ENCODE results near the gene ZDHHC8.

Gene ZDHHC8

DNA sequence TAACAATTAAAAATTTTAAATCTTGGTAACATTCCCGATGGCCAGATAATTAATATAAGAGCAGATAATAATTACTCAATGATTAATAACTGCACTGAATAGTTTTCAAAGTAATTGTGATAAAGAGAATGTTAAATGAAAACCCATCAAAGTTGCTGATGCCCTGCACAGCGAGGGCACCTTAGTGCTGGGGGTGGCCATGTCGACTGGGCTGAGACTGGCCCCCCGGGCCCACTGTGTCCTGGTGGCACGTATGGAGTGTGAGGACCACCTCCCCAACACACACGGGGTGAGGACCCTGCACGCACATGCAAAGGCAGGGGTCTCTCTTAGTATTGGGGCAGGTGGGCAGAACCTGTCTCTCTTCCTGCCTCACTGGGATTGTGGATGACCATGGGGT is 34.3 kb downstream of the ZDHHC8 start:
- no peak for DNase-seq

GRCh38 chr22:20166703-20167102 is 35.1 kb downstream of the ZDHHC8 start:
- DNase-seq: no peak

DNA sequence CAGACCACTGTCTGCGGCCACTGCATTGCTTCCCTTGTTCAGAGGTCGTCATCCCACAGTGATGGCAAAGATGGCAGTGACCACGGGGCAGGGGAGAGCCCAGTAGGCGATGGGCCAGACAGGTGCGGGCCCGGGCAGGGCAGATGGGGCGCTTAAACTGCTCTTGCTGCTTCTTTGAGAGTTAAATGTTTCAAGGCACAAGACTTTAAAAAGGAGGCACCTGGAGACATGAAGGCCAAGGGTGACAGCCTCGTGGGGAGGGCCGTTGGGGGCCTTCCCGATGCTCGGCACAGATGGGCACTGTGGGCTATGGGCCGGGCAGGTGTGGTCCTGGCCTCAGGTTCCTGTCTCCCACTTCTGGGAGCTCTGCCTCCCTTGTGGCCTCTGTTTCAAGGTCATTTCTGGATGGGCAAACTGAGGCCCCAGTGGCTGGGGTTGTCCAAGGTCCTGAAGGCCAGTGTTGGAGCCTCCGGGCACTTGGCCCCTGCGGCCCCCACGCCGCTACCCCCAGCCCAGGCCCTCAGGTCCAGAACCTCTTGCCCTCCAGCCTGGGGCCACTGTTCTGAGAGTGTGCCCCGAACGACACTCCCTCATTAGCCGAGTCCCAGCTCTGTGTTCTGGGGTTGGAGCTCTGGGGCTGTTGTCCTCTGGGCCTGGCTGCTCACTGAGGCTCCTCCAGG is 36.2 kb downstream of the ZDHHC8 start:
- DNase-seq: no peak

DNA sequence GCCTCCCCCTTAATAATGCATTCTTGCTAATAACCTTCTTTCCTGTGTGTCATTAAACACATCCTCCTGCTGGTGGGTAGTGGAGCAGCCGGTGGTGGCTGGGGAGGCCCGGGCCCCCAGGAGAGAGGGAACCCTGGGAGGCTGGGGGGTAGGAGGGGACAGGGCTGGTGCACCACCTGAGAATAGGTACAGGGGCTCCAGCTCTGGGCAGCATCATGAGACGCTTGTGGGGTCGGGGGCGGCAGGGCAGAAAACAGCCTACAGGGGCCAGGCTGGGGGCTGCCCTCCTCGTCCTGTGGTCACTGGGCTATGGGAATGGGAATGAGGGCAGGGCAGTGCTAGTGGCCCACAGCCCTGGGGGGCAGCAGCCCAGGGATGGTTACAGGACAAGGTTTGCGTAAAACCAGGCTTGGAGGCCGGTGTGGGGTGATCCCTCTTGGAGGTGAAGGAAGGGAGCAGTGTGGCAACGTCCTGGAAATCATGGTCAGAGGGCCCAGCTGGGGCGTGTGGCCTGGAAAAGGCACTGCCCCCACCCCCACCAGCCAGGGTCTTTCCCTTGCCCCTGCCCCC is 37.7 kb downstream of the ZDHHC8 start:
- no peak for DNase-seq

- DNase-seq: no peak
Measured at GRCh38 chr22:20170170-20170569, 38.6 kb downstream of the ZDHHC8 start.

GRCh38 chr22:20171288-20172140 is 39.9 kb downstream of the ZDHHC8 start:
- DNase-seq: no peak

DNA sequence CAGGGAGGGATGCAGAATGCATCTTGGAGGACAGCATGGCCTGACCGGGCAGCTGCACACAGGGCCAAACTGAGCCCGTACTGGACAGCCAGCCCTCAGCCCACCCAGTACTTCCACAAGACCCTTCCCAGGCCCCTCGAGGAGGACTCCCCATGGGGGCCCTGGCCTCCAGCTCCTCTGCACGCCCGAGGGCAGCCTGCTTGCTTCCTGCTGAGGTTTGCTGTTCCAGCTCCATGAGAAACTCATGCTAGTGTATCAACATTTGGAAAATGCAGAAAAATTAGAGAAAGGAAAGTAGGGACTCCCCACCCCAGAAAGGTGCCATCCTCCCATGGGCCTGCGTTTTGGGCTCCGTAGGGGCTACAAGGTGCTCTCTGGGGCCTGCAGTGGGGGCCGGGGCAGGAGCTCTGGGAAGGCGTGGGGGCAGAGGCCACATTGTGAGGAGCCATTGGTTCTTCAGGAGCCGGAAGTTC is 40.6 kb downstream of the ZDHHC8 start:
- DNase-seq: no peak

GRCh38 chr22:20173246-20173645 is 41.6 kb downstream of the ZDHHC8 start:
- no peak for DNase-seq

DNA sequence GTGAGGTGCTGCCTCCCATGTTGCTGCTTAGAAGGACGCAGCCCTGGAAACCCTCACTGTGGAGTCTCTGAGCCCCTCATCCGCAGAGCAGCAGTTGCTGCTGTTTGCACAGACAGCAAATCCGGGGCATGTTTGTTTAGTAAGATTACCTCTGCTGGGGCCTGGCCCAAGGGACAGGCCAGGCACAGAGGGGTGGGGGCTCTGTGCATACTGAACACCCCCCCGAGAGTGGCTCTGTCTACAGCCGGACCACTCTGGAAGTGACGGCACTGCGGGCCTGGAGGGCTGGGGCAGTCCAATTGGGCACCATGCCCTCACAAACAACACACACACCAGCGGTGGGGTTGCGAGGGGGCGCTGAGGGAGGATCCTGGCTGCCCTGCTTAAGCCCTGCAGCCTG is 42.2 kb downstream of the ZDHHC8 start:
- no peak for DNase-seq

DNA sequence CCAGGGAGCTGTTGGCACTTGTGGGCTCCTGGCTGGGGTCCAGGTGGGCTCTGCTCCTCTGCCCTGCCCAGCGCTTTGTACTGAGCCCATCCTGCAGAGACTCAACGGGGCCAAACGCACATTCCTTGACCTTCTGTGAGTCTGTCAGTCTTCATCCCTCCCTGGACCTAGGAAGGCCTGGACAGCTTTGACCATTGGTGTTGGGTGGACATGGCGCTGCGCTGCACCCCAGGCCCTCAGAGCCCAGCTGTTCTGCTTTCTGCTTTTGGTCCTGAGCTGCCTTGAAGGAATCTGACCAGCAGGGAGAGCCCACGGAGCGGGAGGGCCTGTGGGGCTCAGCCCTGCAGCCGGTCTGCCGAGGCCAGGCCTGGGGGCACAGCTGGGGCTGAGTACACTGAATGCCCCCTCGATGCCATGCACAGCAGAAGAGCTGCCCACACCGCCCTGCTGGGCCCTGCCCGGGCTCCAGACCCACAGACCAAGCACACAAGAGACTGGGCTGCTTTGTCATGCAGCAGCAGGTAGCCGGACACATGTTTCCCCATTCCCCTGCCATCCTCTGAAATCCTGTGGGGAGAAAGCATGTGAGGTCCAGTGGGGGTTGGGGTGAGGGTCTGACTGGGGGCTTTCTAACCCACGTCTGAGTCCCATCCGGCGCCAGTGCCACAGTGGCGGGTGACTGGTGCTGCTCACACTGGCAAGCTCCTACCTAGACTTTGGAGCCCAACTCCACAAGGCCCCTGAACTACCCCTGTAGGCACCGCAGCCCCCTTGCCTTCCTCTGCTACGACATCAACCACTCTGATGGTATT is 43.4 kb downstream of the ZDHHC8 start:
- no peak for DNase-seq

GRCh38 chr22:20175597-20175900 is 43.9 kb downstream of the ZDHHC8 start:
- no peak for DNase-seq

DNA sequence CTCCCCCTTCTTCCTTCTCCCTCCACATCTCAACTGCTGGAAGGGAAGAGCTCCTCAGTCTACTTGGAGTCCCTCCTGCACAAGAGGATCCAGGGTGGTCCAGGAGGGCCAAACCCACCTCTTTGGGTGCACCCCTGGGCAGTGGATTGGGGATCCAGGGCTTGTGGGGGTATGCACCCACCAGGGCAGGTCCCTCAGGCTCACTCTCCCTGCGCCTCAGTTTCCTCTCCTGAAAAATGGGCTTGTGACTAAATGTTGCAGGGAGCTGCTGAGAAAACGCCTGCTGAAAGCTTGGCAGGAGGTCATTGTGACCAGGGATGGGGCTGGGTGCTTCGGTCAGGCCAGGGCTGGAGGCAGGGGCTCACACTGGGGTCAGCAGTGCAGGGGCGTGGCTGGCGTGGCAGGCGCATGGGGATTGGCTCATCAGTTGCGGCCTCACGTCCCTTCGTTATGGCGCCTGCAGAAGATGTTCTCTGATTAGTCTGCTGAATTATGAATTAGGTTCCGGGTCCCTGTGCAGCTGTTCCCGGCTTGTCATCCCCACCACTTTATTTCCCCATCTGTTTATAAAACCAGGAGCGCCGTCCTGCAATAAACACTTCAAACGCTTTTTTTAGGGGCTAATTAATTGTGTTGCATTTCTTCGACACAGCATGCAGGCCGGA is 44.9 kb downstream of the ZDHHC8 start:
- DNase-seq: no peak

DNA sequence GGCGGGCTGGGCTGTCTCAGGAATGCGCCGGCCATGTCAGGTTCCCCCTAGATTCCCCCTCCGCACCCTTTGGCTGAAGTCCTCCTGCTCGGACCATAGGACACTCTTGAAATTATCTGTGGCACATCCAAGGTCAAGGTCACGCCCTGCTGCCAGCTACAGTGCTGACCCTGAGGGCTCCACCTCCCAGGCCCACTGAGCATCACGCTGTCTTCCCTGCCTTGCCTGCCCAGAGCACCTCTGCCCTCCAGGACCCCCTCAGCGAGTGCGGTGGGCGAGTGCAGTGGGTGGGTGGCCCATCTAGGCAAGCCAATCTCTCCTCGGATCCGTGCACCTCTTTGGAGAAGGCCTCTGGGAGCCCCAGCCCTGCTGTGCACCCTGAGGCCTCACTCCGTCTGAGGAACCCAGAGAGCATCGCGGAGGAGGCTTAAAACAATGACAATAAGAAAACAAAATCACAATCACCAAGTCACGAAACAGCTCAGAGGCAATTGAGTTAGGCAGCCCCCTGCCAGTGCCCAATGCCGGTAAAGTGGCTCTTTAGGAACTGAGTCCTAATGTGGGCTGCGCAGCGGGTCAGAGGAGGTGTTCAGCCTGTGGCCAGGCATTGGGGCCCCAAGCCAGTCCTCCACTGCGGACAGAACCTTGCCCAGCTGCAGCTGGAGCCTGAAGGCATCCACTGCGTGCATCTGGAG is 45.8 kb downstream of the ZDHHC8 start:
- no peak for DNase-seq

DNA sequence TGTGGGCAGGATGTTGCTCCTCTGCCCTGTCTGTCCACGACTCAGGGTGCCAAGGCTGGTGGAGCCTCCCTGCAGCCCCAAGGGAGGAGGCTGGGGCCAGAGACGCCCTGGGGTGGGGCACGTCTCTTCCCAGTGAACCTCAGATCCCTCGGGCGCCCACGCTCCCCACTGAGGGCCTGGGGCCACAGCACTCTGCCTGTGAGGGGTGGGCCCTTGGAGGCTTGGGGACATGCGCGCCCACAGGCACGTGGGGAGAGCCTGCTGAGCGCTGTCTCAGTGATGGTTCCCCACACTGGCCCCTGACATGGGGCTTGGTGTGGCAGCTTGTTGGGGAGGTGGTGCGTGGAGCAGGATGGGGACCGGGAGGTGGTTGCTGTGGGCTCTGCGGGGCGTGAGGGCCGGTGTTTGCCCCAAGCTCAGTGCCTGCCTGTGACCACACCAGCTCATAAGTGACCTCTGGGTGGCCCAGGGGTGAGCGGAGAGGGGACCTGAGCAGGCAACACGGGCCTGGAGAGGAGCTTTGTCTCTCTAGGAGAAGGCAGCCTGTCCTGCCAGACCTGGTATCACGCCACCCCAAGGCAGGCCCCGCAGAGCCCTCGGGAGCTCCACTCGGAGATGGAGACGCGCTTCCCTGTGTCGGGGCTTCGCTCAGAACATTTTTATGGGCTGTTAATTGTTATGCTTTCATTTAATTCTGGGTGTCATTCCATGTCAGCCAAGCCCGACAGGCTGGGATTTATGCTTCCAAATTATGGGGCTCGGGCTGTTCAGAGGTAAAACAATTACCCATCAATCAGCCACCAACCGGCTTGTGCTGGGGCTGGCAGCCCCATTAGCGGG is 46.7 kb downstream of the ZDHHC8 start:
- no peak for DNase-seq

- no peak for DNase-seq
Measured at GRCh38 chr22:20178915-20179227, 47.3 kb downstream of the ZDHHC8 start.

DNA sequence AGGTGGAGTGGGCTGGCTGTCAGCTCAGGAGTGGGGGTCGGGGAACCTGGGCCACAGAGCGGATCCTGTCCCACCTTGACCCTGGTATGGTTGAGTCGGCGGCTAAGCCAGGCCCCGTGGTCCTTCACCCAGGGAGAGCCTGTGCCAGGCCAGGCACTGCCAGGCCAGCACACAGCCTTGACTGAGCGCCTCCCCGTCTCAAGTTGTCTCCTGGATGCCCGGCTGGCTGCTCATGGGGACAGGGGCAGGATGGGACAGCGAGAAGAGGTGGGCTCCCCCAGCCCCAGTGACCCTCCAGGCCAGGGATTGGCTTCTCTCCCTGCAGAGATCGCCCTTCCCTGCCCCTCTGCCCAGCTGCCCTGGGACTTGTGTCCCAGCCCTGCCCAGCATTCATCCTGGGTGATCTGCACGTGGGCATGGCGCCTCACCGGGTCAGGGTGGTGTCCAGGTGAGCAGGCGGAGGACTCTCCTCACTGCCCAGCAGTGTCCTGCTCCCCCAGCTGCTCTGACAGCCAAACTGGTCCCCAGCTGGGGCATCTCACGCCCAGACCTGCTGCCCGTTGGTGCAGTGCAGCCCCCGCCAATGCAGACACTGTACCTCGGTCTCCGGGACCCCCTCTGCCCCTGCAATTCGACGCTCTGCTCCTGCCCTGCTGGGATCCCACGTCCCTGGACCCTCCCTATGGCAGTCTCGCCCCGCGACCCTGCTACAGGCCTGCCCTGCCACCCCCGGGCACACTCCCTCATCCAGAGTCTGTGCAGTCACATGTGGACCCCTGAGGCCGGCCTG is 48.0 kb downstream of the ZDHHC8 start:
- no peak for DNase-seq

- DNase-seq: no peak
Measured at GRCh38 chr22:20180245-20180630, 48.6 kb downstream of the ZDHHC8 start.

DNA sequence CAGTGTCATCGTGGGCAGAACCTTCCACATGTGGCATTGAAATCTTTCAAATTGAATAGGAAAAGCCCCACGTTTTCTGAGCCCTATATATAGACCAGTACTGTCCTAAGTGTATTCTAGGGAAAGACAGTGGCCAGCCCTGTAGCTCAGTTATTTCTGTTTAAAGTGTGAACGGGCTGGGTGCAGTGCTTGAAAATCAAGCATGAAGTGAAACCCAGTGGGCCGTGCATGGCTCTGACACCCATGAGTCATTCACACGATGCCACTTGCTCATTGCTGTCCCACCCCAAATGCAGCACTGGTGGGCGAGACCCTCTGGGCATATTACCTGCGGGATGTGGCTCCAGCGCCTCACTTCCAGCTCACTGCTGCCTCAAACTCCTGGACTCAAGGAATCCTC is 49.0 kb downstream of the ZDHHC8 start:
- no peak for DNase-seq

DNA sequence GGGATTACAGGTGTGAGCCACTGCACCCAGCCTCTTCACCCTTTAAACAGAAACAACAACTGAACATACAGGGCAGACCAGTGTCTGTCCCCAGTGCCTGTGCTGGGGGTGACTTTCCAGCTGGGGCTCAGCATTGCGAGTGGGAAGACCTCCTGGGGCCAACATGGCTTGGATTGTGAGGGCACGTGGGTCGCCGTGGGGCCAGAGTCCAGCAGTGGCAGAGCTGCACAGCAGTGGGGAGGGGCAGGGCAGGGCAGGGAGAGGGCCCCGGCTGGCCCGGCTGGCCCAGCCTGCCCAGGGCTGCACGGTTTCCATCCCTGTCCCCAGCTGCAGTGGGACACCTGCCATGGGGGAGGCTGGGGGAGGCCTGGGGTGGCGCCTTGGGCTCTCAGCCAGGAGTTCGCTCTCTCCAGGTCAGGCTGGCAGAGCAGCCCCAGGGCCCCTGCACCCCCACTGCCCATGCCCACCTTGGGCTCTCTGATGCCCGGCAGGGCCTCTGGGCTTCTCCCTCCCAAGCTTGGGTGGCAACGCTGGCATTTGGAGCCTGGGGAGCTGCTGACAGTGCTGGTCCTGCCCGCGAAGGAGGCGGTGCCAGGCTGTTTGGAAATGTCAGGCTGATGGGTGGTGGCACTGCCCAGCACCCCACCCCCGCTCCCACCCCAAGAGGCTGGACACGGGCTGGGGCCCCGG is 49.7 kb downstream of the ZDHHC8 start:
- no peak for DNase-seq

DNA sequence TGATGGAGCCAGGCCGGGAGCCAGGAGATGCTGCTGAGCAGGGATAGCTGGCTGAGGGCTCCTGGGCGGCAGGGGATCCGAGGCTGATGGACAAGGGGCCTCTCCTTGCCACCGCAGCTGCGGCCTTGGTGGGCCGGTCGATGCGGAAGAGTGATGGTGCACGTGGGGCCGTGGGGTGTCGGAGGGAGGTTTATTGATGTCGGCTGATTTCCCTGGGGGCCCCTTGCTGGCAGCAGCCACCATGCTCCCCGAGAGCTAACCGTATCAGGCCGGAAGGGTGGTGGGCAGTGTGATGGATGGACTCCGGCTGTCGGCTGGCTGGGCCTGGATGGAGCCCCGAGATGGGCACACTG is 50.3 kb downstream of the ZDHHC8 start:
- no peak for DNase-seq
